NCI-H2196 (cell line): ENCODE data around the gene COP1.

ENCODE experiments used
- DNase-seq: peaks from one replicate; lab custom pipeline; 2025; ENCODE audit not compliant: unreplicated experiment; lab: John Stamatoyannopoulos, UW

The COP1 gene

DNA sequence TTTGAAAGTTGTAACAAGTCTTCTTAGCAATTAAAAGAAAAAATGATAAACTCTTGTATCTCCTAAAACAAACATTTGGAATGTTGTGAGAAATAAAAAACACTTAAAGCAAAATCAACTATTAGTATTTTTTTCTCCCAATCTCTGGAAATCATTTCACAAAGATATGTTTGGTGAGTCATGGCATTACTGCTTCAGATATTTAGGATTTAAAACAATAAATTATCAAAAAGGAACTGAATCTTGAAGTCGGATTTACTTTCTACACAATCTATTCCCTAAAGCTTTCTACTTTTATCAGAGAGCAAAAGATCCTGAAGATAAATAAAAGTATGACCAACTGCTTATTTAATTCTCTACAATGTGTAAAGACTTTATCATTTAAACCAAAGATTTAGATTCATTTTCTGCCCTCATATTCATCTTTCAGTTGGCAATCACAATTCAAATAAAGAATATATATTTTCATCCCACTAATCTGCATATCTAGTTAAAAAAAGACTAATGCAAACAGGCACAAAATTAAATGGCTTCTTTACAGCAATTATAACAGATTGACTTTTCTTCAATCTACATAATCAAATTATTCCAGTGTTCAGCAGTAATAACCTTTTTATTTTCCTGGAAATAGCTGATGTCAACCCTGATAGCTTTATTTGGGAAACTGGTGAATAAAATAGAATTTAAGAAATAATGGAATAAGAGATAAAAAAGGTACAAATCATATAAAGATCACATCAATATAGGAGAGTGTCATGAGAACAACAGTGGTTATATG, 230.0 kb downstream of the COP1 start:
- DNase-seq: no peak

DNA sequence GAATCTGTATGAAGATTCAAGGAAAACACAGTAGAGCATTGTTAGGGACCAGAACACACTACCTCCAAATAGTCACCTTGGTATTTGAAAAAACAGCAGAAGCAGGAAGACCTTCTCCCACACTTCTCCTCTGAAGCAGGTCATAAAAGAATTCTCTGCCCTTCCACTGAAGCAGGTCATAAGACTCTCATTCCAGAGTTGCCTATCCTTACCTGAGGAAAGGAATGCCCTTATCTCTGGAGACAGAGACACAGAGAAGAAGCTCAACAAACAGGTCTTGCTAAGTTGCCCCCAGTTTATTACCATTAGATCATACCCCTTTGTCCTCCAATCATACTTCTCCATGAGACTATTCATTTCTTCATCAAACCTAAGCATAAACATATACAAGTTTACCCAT, 237.9 kb downstream of the COP1 start:
- no peak for DNase-seq

DNA sequence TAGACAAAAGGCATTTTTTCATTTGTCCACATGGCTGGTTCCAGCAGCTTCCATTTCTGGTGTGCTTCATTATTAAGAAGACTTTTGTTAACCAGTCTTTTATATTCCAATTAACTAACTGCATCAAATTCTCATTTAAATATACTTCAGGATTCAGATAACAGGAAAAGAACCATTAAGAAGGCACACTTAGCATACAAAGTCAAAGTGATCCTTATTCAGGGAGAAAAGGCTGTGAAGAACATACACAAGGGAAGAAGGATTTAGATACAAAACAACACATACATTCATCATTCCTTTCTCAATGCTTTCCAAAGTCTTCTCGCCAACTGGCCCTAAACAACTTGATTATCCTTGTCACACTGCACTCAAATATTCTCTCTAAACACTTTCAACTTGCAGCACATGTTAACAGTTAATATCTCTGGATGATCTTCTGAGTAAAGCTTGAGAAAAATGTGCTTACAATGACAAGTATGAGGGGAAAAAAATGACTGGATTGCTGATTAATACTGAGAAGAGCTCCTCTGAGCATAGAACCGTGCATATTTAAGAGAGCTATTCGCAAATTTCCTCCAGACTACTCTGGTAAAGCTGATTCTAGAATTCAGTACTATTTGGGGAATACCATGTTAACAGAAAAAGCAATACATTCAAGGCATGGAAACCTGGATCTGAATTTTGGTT, 238.5 kb downstream of the COP1 start:
- no peak for DNase-seq

DNA sequence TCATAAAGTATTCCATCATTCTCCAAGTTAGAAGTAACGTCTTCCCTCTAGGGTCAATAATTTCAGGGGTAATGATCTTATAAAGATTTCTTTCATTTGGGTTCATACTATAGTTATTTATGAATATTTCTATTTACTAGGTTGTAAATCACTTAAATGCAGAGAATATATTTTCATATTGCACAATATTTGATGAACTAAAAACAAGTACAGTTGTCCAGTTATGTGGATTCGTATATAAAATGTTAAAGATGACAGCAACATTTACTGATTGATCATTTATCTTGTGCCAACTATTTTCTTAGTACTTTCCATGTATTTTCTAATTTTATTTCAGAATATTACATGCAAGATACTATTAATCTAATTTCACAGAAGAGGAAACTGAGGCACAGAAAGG, 243.3 kb downstream of the COP1 start:
- DNase-seq: no peak

DNA sequence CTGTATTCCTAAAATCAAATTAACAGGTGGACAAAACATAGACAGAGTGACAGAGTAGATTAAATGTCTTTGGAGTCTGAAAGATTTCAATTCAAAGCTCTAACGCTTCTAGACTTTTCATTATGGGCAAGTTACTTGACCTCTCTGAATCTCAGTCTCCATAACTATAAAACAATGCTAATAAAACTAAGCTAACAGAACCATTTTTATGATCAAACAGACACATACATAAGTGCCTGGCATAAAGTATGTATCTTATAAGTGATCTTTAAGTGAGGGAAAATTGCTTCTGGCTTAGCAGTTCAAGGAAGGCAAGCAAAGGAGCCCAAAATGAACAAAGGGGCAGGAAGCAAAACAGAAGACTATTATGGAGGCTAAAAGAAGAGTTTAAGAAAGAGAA, 246.9 kb downstream of the COP1 start:
- no peak for DNase-seq

DNA sequence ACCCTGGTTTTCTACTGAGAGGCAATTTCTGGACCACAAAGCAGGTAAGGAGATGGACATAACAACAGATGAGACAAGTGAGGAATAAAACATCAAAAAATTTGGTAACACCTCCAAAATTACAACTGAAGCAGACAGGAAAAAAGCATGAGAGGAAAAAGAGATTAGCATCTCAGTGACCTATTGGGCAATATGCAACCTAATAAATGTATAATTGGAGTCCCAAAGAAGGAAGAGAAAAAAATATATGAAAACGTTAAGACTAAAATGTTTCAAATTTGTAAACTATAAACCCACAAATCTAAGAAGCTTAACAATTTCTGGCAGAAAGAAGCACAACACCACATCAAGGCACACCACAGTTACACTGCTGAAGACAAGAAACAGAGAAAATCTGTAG, 255.5 kb downstream of the COP1 start:
- no peak for DNase-seq

DNA sequence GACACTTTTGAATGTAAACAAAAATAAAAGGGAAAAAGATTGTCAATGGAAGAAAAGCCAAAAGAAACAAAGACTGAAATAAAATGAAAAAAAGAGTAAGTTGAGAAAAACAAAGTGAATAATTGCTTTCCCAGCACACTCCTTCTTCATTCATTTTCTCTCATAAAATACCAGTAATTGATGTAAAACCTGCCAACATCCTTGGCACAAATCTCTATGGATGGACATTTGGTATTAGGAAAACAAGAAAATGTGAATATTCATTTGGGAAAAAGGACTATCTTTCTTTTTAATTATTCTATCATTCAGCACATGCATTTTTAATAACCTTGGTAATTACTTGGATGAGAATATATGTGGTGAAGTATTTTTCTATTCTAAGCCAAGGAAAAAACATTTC, 259.3 kb downstream of the COP1 start:
- DNase-seq: no peak

DNA sequence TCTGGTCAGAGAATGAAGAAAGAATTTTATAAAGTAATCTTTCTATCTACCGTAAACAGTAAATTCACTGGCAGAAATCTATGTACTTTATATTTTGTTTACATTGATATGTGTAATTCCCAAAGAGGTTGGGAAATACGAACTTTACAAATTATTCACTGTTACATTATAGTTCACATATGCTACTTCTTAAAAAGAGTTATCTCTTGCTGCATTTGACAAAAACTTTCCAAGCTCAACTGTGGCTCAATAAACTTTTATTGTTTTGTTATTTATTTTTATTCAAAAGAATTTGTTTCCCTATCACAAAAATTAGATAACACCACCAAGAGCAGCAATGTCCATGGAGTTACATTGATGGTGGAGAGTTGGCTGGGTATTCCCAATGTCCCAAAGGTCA, 262.5 kb downstream of the COP1 start:
- DNase-seq: no peak

DNA sequence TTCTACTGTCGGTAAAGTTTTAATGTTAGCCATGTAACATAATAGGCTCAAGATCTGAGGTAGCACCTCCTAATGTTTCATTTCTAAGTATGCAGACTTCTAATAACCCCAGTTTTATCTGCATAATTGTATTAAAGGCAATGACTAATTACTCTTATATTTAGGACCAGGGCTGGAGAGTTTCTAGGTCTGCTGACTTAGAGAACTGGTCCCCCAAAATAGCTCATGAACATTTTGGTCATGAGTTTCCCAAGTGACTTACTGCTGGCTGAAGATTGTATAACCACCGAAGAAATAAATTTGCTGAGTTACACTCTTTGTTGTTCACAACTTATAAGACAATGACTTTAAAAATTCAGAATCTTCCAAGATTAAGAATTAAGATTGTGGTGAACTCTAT, 265.9 kb downstream of the COP1 start:
- no peak for DNase-seq

DNA sequence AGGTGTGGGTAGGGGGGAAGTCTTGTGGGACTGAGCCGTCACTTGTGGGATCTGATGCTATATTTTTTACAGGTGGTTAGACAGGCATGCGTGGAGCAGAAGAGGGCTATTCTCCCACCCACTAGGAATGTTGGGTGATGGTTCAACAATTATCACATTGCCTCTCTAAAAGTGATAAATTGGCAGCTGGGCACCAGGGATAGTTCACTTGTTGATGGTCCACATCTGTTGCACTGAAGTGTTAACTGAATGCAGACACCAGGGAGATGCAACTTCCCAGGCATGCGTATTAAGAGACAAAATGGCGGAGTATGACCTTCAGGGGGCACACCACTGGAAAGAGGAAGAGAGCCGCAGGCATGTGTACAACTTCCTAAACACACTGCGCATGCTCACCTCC, 270.4 kb downstream of the COP1 start:
- no peak for DNase-seq

DNA sequence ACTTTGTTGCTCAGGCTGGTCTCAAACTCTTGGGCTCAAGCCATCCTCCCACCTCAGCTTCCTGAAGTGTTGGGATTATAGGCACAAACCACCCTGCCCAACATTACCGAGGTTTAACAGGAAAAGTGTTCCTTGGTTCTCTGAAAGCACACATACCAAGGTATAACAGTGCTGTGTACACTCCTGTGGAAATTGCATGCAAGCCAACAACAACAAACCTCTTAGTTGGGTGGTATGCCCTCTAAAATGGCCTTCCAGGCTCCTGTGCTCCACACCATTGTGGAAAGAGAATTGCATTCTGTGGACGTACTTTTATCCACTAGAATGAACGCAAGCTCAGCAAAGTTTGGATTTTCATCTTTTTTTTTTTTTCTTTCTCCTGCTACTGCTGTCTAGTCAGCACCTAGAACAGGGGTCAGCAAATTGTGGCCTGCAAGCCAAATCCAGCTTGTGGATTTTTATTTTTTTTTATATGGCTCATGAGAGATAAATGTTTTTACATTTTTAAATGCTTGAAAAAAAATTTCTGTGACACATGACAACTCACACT, 271.4 kb downstream of the COP1 start:
- no peak for DNase-seq

DNA sequence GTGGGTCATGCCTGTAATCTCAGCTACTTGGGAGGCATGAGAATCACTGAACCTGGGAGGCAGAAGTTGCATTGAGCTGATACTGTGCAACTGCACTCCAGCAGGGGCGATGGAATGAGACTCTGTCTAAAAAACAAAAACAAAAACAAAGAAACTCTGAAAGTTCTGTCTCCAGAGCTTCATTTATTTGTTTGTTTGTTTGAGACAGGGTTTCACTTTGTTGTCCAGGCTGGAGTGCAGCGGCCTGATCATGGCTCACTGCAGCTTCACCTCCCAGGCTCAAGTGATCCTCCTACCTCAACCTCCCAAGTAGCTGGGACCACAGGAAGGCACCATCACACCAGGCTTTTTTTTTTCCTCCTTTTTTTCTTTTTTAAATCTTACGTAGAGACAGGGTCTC, 271.9 kb downstream of the COP1 start:
- no peak for DNase-seq

DNA sequence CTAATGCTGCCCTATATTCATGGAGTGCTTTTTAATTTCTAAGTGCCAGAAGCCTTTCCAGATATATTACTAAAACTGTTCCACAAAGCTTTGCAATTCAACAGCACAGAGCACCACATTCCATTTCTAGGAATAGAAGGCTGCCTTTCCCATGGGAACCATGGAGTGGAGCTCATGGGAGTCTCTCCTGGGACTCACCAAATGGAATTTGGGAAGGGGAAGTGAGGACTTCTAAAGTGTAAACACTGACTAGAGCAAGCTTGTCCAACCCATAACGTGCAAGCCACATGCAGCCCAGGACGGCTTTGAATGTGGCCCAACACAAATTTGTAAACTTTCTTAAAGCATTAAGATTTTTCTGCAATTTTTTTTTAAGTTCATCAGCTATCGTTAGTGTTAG, 273.3 kb downstream of the COP1 start:
- no peak for DNase-seq

DNA sequence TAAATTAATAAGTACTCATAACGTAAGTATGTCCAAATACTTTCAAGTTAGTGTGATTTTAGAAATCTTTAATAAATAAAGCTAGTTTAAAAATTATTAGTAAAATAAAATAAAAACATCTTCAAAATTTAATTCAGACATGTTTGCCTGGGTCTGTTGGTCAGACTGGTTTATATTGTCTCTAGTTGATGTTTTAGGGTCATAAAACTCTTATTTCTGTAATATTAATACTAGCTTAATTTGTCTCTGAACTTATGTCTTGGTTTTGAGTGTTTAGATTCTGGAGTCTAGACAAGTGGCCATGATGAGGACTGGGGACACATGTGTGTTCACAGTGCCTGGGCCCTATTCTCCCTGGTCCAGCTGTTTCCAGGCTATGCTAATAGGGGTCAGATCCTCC, 279.1 kb downstream of the COP1 start:
- DNase-seq: no peak

DNA sequence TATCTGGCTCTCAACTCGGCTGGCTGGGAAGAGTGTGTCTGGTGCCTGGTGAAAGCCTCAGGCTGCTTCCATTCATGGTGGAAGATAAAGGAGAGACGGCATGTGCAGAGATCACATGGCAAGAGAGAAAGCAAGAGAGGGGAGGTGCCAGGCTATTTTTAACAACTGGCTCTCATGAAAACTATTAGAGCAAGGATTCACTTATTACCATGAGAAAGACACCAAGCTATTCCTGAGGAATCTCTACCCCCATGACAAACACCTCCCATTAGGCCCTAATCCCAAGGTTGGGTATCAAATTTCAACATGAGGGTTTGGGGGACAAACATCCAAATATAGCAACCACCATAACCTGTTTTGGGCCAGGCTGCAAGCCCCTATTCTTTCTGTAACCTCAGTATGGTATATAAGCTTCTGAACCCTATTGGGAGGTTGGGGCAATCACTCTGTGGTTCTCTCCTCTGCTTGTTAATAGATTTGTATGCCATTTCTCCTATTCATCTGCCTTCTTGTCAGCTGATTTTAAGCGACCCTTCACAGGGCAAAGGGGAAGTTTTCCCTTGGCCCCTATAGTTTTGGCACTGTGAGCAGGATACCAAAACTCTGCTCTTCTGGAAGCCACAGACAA, 284.7 kb downstream of the COP1 start:
- no peak for DNase-seq

DNA sequence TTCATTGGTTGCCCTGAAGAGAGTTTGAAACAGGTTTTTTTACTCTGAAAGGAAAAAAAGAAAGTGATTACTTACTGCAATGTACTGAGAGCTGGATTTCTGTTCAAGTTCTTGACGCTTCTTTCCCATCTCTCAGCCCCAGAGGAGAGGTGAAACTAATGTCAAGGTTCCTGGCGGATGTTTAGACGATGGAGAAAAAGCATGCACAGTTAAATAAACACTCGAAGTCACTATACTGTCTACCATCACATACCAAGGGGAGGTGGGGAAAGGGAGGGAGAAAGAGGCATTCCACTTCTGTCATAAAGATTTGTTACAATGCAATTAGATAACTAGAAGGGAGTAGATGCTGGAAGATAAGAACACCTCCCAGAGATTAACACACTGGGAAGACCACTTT, 286.7 kb downstream of the COP1 start:
- DNase-seq: no peak

DNA sequence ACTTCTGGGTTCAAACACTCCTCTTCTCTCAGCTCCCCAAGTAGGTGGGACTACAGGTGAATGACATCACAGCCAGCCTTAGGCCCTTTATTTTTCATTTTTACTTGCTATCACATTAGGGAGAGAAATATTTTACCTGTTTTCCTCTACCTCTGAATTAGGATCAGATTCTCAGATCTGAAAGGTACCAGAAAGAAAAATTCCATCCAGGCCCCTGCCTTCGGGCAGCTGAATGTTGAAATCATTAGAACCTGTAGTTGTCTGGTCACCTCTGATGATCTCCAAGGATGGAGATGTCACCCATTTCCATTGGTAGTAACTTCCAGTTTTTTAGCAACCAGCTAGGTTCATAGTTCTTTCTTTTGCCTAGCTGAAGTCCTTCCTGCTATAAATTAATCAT, 288.1 kb downstream of the COP1 start:
- no peak for DNase-seq

DNA sequence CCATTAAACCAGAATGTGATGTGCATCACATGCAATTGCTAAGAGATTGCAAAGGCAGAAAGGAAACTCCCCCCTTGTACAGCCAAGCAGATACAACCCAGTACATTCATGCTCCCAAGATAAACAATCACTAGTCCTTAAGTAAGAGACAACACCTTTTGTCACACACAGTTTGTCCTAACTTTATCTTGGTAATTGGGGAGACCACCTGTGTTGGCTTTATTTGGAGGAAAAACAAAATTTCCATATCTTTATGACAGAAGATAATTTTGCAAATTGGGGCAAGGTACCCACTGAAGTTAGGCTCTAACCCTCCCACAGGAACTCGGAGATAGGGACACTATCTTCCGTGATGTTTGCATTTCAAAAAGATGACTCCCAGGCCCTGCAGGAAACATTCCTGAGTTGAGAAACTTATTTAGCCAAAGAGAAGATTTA, 288.7 kb downstream of the COP1 start:
- DNase-seq: no peak

DNA sequence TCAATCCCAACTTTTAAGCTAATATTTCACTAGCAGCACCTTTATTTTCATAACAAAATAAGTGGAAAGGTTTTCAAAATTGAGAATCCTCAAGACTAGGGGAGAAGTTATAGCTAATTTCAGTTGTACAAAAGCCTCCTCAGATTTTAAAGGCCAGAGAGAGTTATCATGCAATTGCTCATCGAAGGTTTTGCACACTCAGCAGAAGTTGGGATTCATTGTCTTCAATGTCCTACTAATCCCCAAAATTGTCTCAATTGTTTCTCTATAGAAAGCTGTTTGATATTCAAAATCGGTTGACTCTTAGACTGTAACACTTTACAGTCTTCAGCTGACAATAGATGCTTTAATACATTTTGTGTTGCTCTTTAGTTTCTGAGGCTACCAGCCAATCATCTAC, 293.0 kb downstream of the COP1 start:
- DNase-seq: no peak

DNA sequence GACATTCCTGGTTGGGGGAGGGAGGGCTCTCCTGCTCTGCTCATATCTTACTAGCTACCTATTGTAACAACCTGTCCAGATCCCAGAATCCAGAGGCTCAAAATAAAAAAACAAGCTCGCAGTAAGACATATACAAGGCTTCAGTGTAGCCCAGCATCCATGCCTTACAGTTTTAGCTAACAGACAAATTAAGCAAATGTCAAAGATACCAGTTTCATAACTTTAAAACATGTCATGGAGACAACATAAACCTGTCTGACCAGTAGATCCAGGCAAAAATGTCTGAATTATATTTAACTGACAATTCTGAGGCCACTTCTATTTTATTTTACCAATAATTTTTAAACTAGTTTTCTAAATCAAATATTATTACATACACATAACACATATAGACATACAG, 295.9 kb downstream of the COP1 start:
- DNase-seq: no peak

DNA sequence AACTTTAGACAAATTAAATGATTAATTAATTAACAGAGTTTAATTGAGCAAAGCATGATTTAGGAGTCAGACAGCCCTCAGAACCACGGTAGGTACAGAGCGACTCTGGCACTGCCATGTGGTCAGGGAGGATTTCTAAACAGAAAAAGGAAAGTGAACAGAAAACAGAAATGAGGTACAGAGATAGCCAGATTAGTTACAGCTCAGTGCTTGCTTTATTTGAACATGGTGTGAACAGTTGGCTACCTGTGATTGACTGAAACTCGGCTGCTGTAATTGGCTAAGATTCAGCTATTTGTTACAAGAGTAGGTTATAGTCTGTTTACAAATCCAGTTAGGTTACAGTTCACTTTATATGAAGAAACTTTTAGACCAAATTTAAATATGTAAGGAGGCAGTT, 300.7 kb downstream of the COP1 start:
- no peak for DNase-seq

DNA sequence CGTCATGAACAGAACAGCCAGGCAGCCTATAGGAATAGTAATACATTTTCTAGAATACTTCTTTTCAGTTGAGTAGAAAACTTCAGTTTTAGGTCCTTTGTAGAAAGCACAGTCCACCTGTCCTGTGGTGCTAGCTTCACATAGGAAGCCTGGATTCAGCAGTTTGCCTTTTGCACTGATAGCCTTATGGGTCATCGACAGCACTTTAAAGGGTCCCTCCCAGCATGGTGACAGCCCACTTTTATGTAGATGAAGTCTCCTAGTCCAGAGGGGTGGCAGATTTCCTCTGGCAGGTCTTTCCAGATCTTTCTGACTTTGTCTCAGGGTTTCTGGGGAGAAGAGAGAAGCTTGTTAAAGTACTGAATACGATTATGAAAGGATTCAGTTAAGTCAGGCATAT, 302.3 kb downstream of the COP1 start:
- DNase-seq: no peak
